Measurements from ENCODE around the gene BNC1. TPM values are rescaled to one million over a fixed set of nuclear protein-coding genes. Genes with fewer than 3 reads are reported as not detected.

Gene BNC1
- total and polyA plus RNA-seq, 4 donors = 0.07 to 0.17 (median 0.14) TPM; not detected in 1

DNA sequence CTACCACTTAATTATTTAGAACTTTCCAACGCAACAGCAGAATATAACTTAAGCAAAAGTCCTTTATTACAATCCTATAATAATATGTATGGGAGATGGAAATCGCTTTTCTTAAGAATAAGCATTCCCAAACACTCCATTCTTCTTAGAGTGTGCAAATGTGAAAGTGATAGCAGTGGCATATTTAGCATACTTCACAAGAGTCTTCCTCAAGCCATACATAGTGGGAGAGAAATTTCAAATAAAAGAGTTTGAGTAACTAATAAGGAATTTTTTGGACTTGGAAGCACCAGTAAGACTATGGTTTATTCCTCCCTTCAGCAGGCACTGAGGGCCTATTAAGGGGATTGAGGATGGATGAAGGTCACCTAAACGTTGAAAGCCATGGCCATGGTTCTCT, 22.1 kb upstream of the BNC1 start:
- WGBS = 79% methylated on average over 3 of the region's 3 CpGs
- TF ChIP-seq FOXA1 (IDR thresholded peaks at IDR 0.05) (no peak), HNF4A (conservative IDR thresholded peaks at IDR 0.05) (no peak), RXRA (IDR thresholded peaks at IDR 0.05) (no peak), EGR1 (IDR thresholded peaks at IDR 0.05; ENCODE audit: low read depth in 2 of 2) (no peak), FOXA2 (IDR thresholded peaks at IDR 0.05) (no peak), TAF1 (conservative IDR thresholded peaks at IDR 0.05) (no peak), HNF4G (IDR thresholded peaks at IDR 0.05) (no peak), RAD21 (IDR thresholded peaks at IDR 0.05) (no peak), YY1 (IDR thresholded peaks at IDR 0.05) (no peak), SP1 (IDR thresholded peaks at IDR 0.05) (no peak), NR2F2 (IDR thresholded peaks at IDR 0.05) (no peak), JUND (IDR thresholded peaks at IDR 0.05) (no peak), GABPA (IDR thresholded peaks at IDR 0.05 in 1 of 2, conservative IDR thresholded peaks at IDR 0.05 in 1 of 2) (no peak)
- TF ChIP-seq, protein P1, sequence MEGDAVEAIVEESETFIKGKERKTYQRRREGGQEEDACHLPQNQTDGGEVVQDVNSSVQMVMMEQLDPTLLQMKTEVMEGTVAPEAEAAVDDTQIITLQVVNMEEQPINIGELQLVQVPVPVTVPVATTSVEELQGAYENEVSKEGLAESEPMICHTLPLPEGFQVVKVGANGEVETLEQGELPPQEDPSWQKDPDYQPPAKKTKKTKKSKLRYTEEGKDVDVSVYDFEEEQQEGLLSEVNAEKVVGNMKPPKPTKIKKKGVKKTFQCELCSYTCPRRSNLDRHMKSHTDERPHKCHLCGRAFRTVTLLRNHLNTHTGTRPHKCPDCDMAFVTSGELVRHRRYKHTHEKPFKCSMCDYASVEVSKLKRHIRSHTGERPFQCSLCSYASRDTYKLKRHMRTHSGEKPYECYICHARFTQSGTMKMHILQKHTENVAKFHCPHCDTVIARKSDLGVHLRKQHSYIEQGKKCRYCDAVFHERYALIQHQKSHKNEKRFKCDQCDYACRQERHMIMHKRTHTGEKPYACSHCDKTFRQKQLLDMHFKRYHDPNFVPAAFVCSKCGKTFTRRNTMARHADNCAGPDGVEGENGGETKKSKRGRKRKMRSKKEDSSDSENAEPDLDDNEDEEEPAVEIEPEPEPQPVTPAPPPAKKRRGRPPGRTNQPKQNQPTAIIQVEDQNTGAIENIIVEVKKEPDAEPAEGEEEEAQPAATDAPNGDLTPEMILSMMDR (IDR thresholded peaks at IDR 0.05; ENCODE audit: low read depth, low read length, missing input control) = no peak
- TF ChIP-seq, protein P2, sequence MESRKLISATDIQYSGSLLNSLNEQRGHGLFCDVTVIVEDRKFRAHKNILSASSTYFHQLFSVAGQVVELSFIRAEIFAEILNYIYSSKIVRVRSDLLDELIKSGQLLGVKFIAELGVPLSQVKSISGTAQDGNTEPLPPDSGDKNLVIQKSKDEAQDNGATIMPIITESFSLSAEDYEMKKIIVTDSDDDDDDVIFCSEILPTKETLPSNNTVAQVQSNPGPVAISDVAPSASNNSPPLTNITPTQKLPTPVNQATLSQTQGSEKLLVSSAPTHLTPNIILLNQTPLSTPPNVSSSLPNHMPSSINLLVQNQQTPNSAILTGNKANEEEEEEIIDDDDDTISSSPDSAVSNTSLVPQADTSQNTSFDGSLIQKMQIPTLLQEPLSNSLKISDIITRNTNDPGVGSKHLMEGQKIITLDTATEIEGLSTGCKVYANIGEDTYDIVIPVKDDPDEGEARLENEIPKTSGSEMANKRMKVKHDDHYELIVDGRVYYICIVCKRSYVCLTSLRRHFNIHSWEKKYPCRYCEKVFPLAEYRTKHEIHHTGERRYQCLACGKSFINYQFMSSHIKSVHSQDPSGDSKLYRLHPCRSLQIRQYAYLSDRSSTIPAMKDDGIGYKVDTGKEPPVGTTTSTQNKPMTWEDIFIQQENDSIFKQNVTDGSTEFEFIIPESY (IDR thresholded peaks at IDR 0.05) = no peak
- TF ChIP-seq, protein P3, sequence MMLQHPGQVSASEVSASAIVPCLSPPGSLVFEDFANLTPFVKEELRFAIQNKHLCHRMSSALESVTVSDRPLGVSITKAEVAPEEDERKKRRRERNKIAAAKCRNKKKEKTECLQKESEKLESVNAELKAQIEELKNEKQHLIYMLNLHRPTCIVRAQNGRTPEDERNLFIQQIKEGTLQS (IDR thresholded peaks at IDR 0.05) = no peak
- TF ChIP-seq, protein P4, sequence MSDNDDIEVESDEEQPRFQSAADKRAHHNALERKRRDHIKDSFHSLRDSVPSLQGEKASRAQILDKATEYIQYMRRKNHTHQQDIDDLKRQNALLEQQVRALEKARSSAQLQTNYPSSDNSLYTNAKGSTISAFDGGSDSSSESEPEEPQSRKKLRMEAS (IDR thresholded peaks at IDR 0.05) = no peak
- TF ChIP-seq, protein P5, sequence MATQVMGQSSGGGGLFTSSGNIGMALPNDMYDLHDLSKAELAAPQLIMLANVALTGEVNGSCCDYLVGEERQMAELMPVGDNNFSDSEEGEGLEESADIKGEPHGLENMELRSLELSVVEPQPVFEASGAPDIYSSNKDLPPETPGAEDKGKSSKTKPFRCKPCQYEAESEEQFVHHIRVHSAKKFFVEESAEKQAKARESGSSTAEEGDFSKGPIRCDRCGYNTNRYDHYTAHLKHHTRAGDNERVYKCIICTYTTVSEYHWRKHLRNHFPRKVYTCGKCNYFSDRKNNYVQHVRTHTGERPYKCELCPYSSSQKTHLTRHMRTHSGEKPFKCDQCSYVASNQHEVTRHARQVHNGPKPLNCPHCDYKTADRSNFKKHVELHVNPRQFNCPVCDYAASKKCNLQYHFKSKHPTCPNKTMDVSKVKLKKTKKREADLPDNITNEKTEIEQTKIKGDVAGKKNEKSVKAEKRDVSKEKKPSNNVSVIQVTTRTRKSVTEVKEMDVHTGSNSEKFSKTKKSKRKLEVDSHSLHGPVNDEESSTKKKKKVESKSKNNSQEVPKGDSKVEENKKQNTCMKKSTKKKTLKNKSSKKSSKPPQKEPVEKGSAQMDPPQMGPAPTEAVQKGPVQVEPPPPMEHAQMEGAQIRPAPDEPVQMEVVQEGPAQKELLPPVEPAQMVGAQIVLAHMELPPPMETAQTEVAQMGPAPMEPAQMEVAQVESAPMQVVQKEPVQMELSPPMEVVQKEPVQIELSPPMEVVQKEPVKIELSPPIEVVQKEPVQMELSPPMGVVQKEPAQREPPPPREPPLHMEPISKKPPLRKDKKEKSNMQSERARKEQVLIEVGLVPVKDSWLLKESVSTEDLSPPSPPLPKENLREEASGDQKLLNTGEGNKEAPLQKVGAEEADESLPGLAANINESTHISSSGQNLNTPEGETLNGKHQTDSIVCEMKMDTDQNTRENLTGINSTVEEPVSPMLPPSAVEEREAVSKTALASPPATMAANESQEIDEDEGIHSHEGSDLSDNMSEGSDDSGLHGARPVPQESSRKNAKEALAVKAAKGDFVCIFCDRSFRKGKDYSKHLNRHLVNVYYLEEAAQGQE (IDR thresholded peaks at IDR 0.05) = no peak
- Histone ChIP-seq H3K27me3 (ENCODE audit: control insufficient read depth in 4 of 4, insufficient read depth in 4 of 4, low read length in 3 of 4) (peaks cover 0 to 9% (median under 1%) of the 10 kb centered on the region in 4 donors), H3K4me3 (ENCODE audit: low read depth in 1 of 3, low read length in 3 of 3) (no peak overlapping the region), H3K9ac (ENCODE audit: low read depth in 1 of 2, low read length in 2 of 2) (no peak overlapping the region), H3K9me3 (ENCODE audit: control insufficient read depth in 4 of 4, low read length in 3 of 4) (no peaks in the 10 kb centered on the region), H3K36me3 (ENCODE audit: control insufficient read depth in 4 of 4, insufficient read depth in 3 of 4, low read depth in 1 of 4, low read length in 3 of 4) (no peaks in the 10 kb centered on the region), H3K4me1 (ENCODE audit: control insufficient read depth in 4 of 4, insufficient read depth in 4 of 4, low read length in 3 of 4) (no peaks in the 10 kb centered on the region), H3K27ac (ENCODE audit: low read depth in 1 of 2, low read length in 2 of 2) (no peak overlapping the region)
- DNase-seq (ENCODE audit: low spot score) = no peak
